ENCODE measurements around the gene PYHIN1. TPM values are rescaled to one million over a fixed set of nuclear protein-coding genes. Genes with fewer than 3 reads are reported as not detected.
A peak's percentile ranks its signal among the peaks of the same experiment; 100 is the strongest.

PYHIN1 gene
- total RNA-seq, 4 donors from 2014 or later = 0.84 to 2.0 (median 1.2) TPM; not detected in 1

- Histone ChIP-seq H3K9me3 (no peaks in the 10 kb centered on the region), H3K4me1 (peaks cover 0 to 27% (median 3%) of the 10 kb centered on the region in 3 donors), H3K27me3 (no peaks in the 10 kb centered on the region), H3K27ac (peak overlapping the region in 2 of 4 donors; percentile 13 to 62), H3K4me3 (peak overlapping the region; percentile 31 to 48), H3K36me3 (peaks cover 0 to 10% of the 10 kb centered on the region in 2 donors)
- TF ChIP-seq CTCF (IDR thresholded peaks at IDR 0.05) (no peak), POLR2AphosphoS5 (IDR thresholded peaks at IDR 0.05) (no peak), POLR2A (IDR thresholded peaks at IDR 0.05) (no peak), EP300 (IDR thresholded peaks at IDR 0.05) (no peak)
- ATAC-seq = no peak
Observed at GRCh38 chr1:159011751-159012150, 80.4 kb downstream of the PYHIN1 start.

GRCh38 chr1:159012495-159012894 lies 81.1 kb downstream of the PYHIN1 start:
- Histone ChIP-seq H3K4me1 (peaks cover 0 to 31% (median 3%) of the 10 kb centered on the region in 3 donors), H3K36me3 (peaks cover 0 to 18% of the 10 kb centered on the region in 2 donors), H3K27ac (peak overlapping the region in 3 of 4 donors; percentile 2 to 62 (median 46)), H3K27me3 (no peaks in the 10 kb centered on the region), H3K4me3 (peak overlapping the region; percentile 31 to 48), H3K9me3 (no peaks in the 10 kb centered on the region)
- ATAC-seq = no peak
- TF ChIP-seq CTCF (IDR thresholded peaks at IDR 0.05) = no peak
- 42 to 50% methylated on average over 6 of the region's 6 CpGs for WGBS, 2 donors (ENCODE audit: low coverage in 1 of 2)

GRCh38 chr1:159014003-159014571 lies 82.7 kb downstream of the PYHIN1 start:
- ATAC-seq = no peak
- TF ChIP-seq POLR2AphosphoS5 (IDR thresholded peaks at IDR 0.05) = no peak
- TF ChIP-seq EP300 (IDR thresholded peaks at IDR 0.05) = no peak
- no peak for TF ChIP-seq CTCF (IDR thresholded peaks at IDR 0.05)
- TF ChIP-seq POLR2A (IDR thresholded peaks at IDR 0.05) = no peak
- Histone ChIP-seq H3K4me3 (peak overlapping the region in 1 of 2 donors; percentile 48), H3K9me3 (no peaks in the 10 kb centered on the region), H3K4me1 (peaks cover 0 to 26% (median 3%) of the 10 kb centered on the region in 3 donors), H3K36me3 (peaks cover 0 to 32% of the 10 kb centered on the region in 2 donors), H3K27ac (no peak overlapping the region), H3K27me3 (no peaks in the 10 kb centered on the region)
- WGBS, 2 donors (ENCODE audit: low coverage in 1 of 2) = 89 to 91% methylated on average over 3 of the region's 3 CpGs

DNA sequence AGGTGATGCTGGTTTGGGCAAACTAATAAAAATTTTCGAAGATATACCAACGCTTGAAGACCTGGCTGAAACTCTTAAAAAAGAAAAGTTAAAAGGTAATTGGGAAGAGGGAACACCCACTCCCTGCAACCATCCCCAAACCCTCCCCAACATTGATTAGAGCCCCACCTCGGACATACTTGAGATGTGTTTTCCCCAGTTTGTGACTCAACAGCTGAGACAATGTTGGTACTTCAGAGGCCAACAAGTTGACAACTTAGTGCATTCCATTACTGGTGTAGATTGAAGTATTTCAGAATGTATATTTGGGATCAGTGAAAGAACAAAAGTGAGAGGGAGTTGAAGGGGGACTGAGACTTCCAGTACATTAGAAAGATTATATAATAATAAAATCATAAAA lies 83.5 kb downstream of the PYHIN1 start:
- H3K27me3 ChIP-seq = no peaks in the 10 kb centered on the region
- WGBS, 2 donors (ENCODE audit: low coverage in 1 of 2) = 55 to 77% methylated on average over 2 to 3 of the region's 3 CpGs
- TF ChIP-seq POLR2AphosphoS5 (IDR thresholded peaks at IDR 0.05) (no peak), POLR2A (IDR thresholded peaks at IDR 0.05) (no peak), EP300 (IDR thresholded peaks at IDR 0.05) (no peak), CTCF (IDR thresholded peaks at IDR 0.05) (no peak)
- H3K4me1 ChIP-seq = peaks cover 0 to 21% (median 3%) of the 10 kb centered on the region in 3 donors
- no peak overlapping the region for H3K27ac ChIP-seq
- ATAC-seq = no peak
- no peaks in the 10 kb centered on the region for H3K9me3 ChIP-seq
- H3K36me3 ChIP-seq = peaks cover 0 to 36% of the 10 kb centered on the region in 2 donors
- no peak overlapping the region for H3K4me3 ChIP-seq

DNA sequence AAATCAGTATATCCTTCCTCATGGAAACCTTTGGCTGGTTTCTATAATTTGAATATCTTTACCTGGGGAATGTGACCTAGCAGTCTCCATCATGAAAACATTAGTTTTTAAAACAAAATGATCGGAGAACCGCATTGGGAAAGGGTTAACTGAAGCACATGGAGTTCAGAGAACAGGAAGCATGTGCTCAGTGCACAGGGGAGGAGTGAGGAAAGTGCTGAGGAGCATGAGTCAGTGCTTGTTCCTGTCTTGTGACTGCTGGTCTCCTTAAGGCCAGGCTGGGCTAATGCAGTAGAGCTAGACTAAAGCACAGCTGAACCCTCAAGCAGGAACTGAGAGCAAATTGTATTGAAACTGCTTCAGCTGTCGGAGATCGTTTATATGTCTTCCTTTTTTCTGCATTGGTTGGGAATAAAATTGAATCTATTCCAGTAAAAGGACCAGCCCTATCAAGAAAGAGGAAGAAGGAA lies 84.1 kb downstream of the PYHIN1 start:
- 62 to 68% methylated on average over 2 to 4 of the region's 4 CpGs for WGBS, 2 donors (ENCODE audit: low coverage in 1 of 2)
- peaks cover 0 to 42% of the 10 kb centered on the region in 2 donors for H3K36me3 ChIP-seq
- no peak overlapping the region for H3K4me3 ChIP-seq
- H3K9me3 ChIP-seq = no peaks in the 10 kb centered on the region
- peak; percentile 94 for ATAC-seq
- no peaks in the 10 kb centered on the region for H3K27me3 ChIP-seq
- TF ChIP-seq CTCF (IDR thresholded peaks at IDR 0.05) (no peak), POLR2AphosphoS5 (IDR thresholded peaks at IDR 0.05) (peak; percentile 64)
- H3K27ac ChIP-seq = peak overlapping the region in 3 of 4 donors; percentile 9 to 62 (median 54)
- H3K4me1 ChIP-seq = peaks cover 0 to 21% (median 3%) of the 10 kb centered on the region in 3 donors

All from gastroesophageal sphincter (tissue), 4 donors.